T-helper 17 cell (primary cell): ENCODE results near the gene TBCK. TPM values are rescaled to one million over a fixed set of nuclear protein-coding genes. Genes with fewer than 3 reads are reported as not detected.
"Not testable (repeated sequence)": the region's sequence is repeated elsewhere in the genome, so short reads cannot be mapped to it uniquely, and the experiment has no call there.

ENCODE experiments used
- ATAC-seq: fragments of 150-1000 bp; cut with Tn5 transposase; 2 replicates; pipeline ENCODE4 v1.10.0; 2021; ENCODE audit warnings: mild to moderate bottlenecking, moderate library complexity
- DNase-seq, 3 donors: peaks; one replicate each; pipeline versions ENCODE4 v3.0.0 to v3.0.0-alpha.2; 2020 to 2021
- H3K9me3 ChIP-seq: one replicate; pipeline ENCODE4 v1.7.0; 2013; ENCODE audit warnings: low read length, mild to moderate bottlenecking; ENCODE audit not compliant: control insufficient read depth, poor library complexity, severe bottlenecking
- H3K27ac Mint-ChIP-seq: one replicate; pipeline ENCODE4 v1.8.0; 2022; ENCODE audit warnings: mild to moderate bottlenecking, moderate library complexity, mixed read lengths
- H3K27me3 Mint-ChIP-seq: one replicate; pipeline ENCODE4 v1.8.0; 2022; ENCODE audit warnings: mixed read lengths
- H3K36me3 Mint-ChIP-seq: one replicate; pipeline ENCODE4 v1.8.0; 2022; ENCODE audit warnings: low read depth, mixed read lengths
- H3K4me1 Mint-ChIP-seq: one replicate; pipeline ENCODE4 v1.8.0; 2022; ENCODE audit warnings: mild to moderate bottlenecking, mixed read lengths
- H3K4me3 Mint-ChIP-seq: one replicate; pipeline ENCODE4 v1.8.0; 2022; ENCODE audit warnings: mild to moderate bottlenecking, moderate library complexity, mixed read lengths
- total RNA-seq, 4 donors: library from RNA in 2 of 4; stranded (reverse) in 2 of 4; gene quantifications; one replicate each; pipeline ENCODE4 v1.2.3 and lab custom pipeline; 2022 to 2026

The TBCK gene
- total RNA-seq, 2 donors from 2014 or later = 41.6 to 43.2 TPM

- Mint-ChIP-seq H3K27me3 (no peaks in the 10 kb centered on the region), H3K36me3 (no peaks in the 10 kb centered on the region)
Measured at GRCh38 chr4:106149026-106149425, 167.0 kb downstream of the TBCK start.

GRCh38 chr4:106142616-106143127 lies 173.3 kb downstream of the TBCK start:
- no peak for DNase-seq
- H3K27me3 Mint-ChIP-seq = no peaks in the 10 kb centered on the region
- H3K4me3 Mint-ChIP-seq = no peak overlapping the region
- no peaks in the 10 kb centered on the region for H3K9me3 ChIP-seq
- no peak overlapping the region for H3K27ac Mint-ChIP-seq
- peaks cover 3% of the 10 kb centered on the region for H3K36me3 Mint-ChIP-seq
- no peaks in the 10 kb centered on the region for H3K4me1 Mint-ChIP-seq
- no peak for ATAC-seq

More at GRCh38 chr4:106149026-106149425, 167.0 kb downstream of the TBCK start:
- Mint-ChIP-seq H3K4me3 (no peak overlapping the region), H3K4me1 (no peaks in the 10 kb centered on the region), H3K27ac (no peak overlapping the region)
- no peaks in the 10 kb centered on the region for H3K9me3 ChIP-seq
- DNase-seq (no peak), ATAC-seq (no peak)

- Mint-ChIP-seq H3K27ac (no peak overlapping the region), H3K27me3 (no peaks in the 10 kb centered on the region), H3K4me3 (no peak overlapping the region), H3K36me3 (peaks cover 5% of the 10 kb centered on the region), H3K4me1 (no peaks in the 10 kb centered on the region)
- no peaks in the 10 kb centered on the region for H3K9me3 ChIP-seq
- no peak for ATAC-seq
- DNase-seq = no peak
Measured at GRCh38 chr4:106140601-106141000, 175.4 kb downstream of the TBCK start.

DNA sequence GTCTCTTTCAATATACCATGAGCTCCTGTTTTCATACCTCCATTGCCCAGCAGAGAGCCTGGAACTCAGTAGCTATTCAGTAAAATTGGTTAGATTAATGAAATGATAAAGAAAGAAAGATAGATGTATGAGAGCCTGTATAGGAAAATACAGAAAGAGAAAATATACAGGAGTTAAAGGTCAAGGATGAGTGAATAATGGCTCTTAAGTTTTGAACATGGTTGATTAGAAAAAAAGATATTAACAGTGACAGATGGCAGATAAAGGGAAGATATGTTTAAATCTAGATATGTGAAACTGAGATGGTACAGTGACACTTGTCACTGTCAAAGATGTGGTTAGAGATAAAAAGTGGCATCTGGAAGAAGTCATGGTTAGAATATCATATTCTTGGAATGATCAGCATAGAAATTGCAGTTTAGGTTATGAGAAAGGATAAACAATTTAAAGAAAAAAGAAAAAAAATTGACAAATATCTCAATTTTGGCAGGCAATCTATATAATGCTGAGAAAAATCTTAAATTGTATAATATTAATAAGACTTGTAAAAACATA lies 179.2 kb downstream of the TBCK start:
- ATAC-seq (no peak), DNase-seq (no peak)
- no peak overlapping the region for H3K4me3 Mint-ChIP-seq
- H3K9me3 ChIP-seq = peaks cover 3% of the 10 kb centered on the region
- peaks cover 2% of the 10 kb centered on the region for H3K36me3 Mint-ChIP-seq
- no peaks in the 10 kb centered on the region for H3K4me1 Mint-ChIP-seq
- no peaks in the 10 kb centered on the region for H3K27me3 Mint-ChIP-seq
- H3K27ac Mint-ChIP-seq = no peak overlapping the region

DNA sequence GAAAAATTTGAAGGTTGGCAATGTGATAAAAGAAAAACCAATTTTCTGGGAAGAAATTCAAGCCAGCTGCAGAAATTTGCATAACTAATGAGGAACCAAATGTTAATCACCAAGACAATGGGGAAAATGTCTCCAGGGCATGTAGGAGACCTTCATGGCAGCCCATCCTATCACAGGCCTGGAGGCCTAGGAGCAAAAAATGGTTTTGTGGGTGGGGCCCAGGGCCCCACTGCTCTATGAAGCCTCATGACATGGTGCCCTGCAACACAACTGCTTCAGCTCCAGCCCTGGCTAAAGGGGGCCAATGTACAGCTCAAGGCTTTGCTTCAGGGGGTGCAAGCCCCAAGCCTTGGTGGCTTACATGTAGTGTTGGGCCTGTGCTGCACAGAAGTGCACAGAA lies 184.0 kb downstream of the TBCK start:
- no peak overlapping the region for H3K27ac Mint-ChIP-seq
- H3K36me3 Mint-ChIP-seq = peaks cover 8% of the 10 kb centered on the region
- no peak for ATAC-seq
- H3K9me3 ChIP-seq = peaks cover 3% of the 10 kb centered on the region
- H3K4me1 Mint-ChIP-seq = no peaks in the 10 kb centered on the region
- no peak overlapping the region for H3K4me3 Mint-ChIP-seq
- H3K27me3 Mint-ChIP-seq = no peaks in the 10 kb centered on the region
- DNase-seq = no peak

DNA sequence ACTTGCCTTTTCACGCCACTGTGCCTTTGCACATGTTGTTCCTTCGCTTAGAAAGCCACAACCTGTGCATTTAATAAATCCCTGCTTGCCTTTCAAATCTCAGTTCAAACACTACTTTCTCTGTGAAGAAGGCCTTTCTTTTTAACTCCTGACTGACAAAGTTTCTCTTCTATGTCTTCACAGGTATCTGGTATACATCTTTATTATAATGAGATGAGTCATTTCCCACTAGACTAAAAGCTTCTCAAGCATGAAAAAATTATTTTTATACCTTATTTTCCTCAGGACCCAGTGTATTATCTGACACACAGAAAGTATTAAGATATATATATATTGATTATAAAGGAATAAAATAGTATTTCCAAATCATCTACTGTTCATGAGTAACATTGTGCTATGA lies 189.9 kb downstream of the TBCK start:
- Mint-ChIP-seq H3K4me1 (no peaks in the 10 kb centered on the region), H3K4me3 (no peak overlapping the region), H3K27me3 (no peaks in the 10 kb centered on the region), H3K36me3 (peaks cover 7% of the 10 kb centered on the region), H3K27ac (no peak overlapping the region)
- H3K9me3 ChIP-seq = no peaks in the 10 kb centered on the region
- DNase-seq = no peak
- ATAC-seq = no peak

DNA sequence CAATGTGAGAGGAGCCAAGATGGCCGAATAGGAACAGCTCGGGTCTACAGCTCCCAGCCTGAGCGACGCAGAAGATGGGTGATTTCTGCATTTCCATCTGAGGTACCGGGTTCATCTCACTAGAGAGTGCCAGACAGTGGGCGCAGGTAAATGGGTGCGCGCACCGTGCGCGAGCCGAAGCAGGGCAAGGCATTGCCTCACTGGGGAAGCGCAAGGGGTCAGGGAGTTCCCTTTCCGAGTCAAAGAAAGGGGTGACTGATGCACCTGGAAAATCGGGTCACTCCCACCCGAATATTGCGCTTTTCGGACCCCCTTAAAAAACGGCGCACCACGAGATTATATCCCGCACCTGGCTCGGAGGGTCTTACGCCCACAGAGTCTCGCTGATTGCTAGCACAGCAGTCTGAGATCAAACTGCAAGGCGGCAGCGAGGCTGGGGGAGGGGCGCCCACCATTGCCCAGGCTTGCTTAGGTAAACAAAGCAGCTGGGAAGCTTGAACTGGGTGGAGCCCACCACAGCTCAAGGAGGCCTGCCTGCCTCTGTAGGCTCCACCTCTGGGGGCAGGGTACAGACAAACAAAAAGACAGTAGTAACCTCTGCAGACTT lies 196.0 kb downstream of the TBCK start:
- not testable (repeated sequence) for H3K4me1 Mint-ChIP-seq, H3K27ac Mint-ChIP-seq, H3K36me3 Mint-ChIP-seq, H3K27me3 Mint-ChIP-seq, H3K9me3 ChIP-seq, ATAC-seq, H3K4me3 Mint-ChIP-seq, DNase-seq

- no peaks in the 10 kb centered on the region for H3K4me1 Mint-ChIP-seq
- ATAC-seq = no peak
Measured at GRCh38 chr4:106116025-106116424, 200.0 kb downstream of the TBCK start.

DNA sequence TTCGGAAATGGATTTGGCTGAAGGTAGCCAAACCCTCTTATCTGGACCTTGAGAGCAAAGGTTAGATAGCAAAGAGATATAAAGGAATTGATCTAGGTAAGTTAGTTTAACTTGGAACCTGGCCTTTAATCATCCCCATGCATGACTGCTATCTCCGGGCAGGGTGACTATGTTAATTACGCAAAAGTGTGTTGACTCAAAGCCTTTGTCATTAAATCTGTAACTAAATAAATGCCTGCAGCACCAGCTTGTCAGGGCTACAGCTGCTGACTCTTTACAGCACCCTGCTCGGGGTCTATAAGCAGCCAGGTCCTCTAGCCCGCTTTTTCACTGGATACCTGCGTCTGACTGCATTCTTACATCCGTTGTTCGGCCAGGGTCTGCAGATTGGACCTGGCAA lies 201.7 kb downstream of the TBCK start:
- no peaks in the 10 kb centered on the region for H3K4me1 Mint-ChIP-seq
- H3K27ac Mint-ChIP-seq = no peak overlapping the region
- H3K36me3 Mint-ChIP-seq = peaks cover 17% of the 10 kb centered on the region
- no peak for ATAC-seq
- peaks cover 8% of the 10 kb centered on the region for H3K9me3 ChIP-seq
- H3K4me3 Mint-ChIP-seq = no peak overlapping the region
- no peaks in the 10 kb centered on the region for H3K27me3 Mint-ChIP-seq
- no peak for DNase-seq

More at GRCh38 chr4:106116025-106116424, 200.0 kb downstream of the TBCK start:
- Mint-ChIP-seq H3K27me3 (no peaks in the 10 kb centered on the region), H3K36me3 (peaks cover 17% of the 10 kb centered on the region), H3K27ac (no peak overlapping the region), H3K4me3 (no peak overlapping the region)
- no peaks in the 10 kb centered on the region for H3K9me3 ChIP-seq
- no peak for DNase-seq

GRCh38 chr4:106111778-106112469 lies 204.1 kb downstream of the TBCK start:
- H3K27me3 Mint-ChIP-seq, H3K4me3 Mint-ChIP-seq, H3K27ac Mint-ChIP-seq, H3K4me1 Mint-ChIP-seq, DNase-seq, ATAC-seq: not testable (repeated sequence)
- peaks cover 26% of the 10 kb centered on the region for H3K36me3 Mint-ChIP-seq
- peaks cover 13% of the 10 kb centered on the region for H3K9me3 ChIP-seq

- Mint-ChIP-seq H3K27me3 (no peaks in the 10 kb centered on the region), H3K27ac (no peak overlapping the region), H3K4me1 (no peaks in the 10 kb centered on the region), H3K36me3 (peaks cover 25% of the 10 kb centered on the region), H3K4me3 (no peak overlapping the region)
- peaks cover 13% of the 10 kb centered on the region for H3K9me3 ChIP-seq
- ATAC-seq = no peak
- DNase-seq = no peak
Measured at GRCh38 chr4:106109929-106110328, 206.1 kb downstream of the TBCK start.

DNA sequence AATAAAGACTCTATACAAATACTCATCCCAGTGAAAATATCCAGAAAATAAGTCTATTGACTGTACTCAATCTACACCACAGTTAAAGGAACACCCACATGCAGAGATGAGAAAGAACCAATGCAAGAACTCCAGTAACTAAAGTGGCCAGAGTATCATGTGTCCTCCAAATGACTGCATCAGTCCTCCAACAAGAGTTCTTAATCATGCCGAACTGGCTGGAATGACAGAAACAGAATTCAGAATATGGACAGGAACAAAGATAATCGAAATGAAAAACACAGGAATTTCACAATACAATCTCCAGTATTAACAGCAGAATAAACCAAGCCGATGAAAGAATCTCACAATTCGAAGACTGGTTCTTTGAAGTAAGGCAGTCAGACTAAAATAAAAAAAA lies 210.3 kb downstream of the TBCK start:
- H3K27ac Mint-ChIP-seq = no peak overlapping the region

GRCh38 chr4:106104276-106104675 lies 211.7 kb downstream of the TBCK start:
- ATAC-seq (no peak), DNase-seq (no peak)
- H3K9me3 ChIP-seq = peaks cover 5% of the 10 kb centered on the region
- peaks cover 16% of the 10 kb centered on the region for H3K36me3 Mint-ChIP-seq
- no peaks in the 10 kb centered on the region for H3K4me1 Mint-ChIP-seq
- no peak overlapping the region for H3K27ac Mint-ChIP-seq
- H3K4me3 Mint-ChIP-seq = no peak overlapping the region
- H3K27me3 Mint-ChIP-seq = no peaks in the 10 kb centered on the region

More for the DNA sequence above, 210.3 kb downstream of the TBCK start:
- ATAC-seq = no peak
- Mint-ChIP-seq H3K36me3 (peaks cover 13% of the 10 kb centered on the region), H3K4me3 (no peak overlapping the region), H3K27me3 (no peaks in the 10 kb centered on the region), H3K4me1 (no peaks in the 10 kb centered on the region)
- peaks cover 12% of the 10 kb centered on the region for H3K9me3 ChIP-seq
- no peak for DNase-seq
